ENCODE measurements around the gene TLCD5. TPM values are rescaled to one million over a fixed set of nuclear protein-coding genes. Genes with fewer than 3 reads are reported as not detected.

TLCD5 gene
- total and polyA plus RNA-seq, 2 donors (not counting 1 experiment from before 2014, with no cell fraction given) = 0.17 TPM; not detected in 1

GRCh38 chr11:120310870-120311269 is 14.2 kb upstream of the TLCD5 start:
- Histone ChIP-seq H3K9ac (ENCODE audit: low read length) (no peak overlapping the region), H2AFZ (ENCODE audit: insufficient read depth, low read depth, low read length, poor library complexity, severe bottlenecking) (no peak overlapping the region), H3K4me3 (ENCODE audit: control extremely low read depth in 1 of 5, extremely low read depth in 1 of 5, insufficient read depth in 1 of 5, low read depth in 2 of 5, low read length in 4 of 5) (no peak overlapping the region), H3K79me2 (ENCODE audit: control insufficient read depth, insufficient read depth, low read length) (no peaks in the 10 kb centered on the region), H3K4me2 (replicated peaks; ENCODE audit: low read depth, low read length, poor library complexity, severe bottlenecking) (no peak overlapping the region), H3K27ac (ENCODE audit: low read length in 2 of 2) (no peak overlapping the region), H3K36me3 (replicated peaks in 1 of 2; ENCODE audit: control extremely low read depth in 1 of 2, control insufficient read depth in 1 of 2, extremely low read depth in 1 of 2, insufficient read depth in 2 of 2, low read length in 1 of 2) (no peaks in the 10 kb centered on the region), H3K9me3 (ENCODE audit: control extremely low read depth in 1 of 3, control insufficient read depth in 2 of 3, insufficient read depth in 1 of 3, low read length in 2 of 3) (no peaks in the 10 kb centered on the region), H3K27me3 (replicated peaks in 1 of 4; ENCODE audit: control extremely low read depth in 1 of 4, control insufficient read depth in 3 of 4, insufficient read depth in 4 of 4, low read length in 3 of 4) (peaks cover 0 to 16% (median 7%) of the 10 kb centered on the region in 4 experiments), H3K4me1 (ENCODE audit: control insufficient read depth in 2 of 2, insufficient read depth in 2 of 2, low read length in 2 of 2) (no peaks in the 10 kb centered on the region), H4K20me1 (ENCODE audit: control insufficient read depth, insufficient read depth, low read length, poor library complexity, severe bottlenecking) (no peaks in the 10 kb centered on the region)
- CTCF ChIA-PET = interaction anchor here (1.5 kb wide), 1 partner anchor 8 kb away, joined by 3 read pairs; no protein-coding TSS in a partner anchor
- Mint-ChIP-seq H3K27ac (no peak overlapping the region), H3K27me3 (peaks cover 23% of the 10 kb centered on the region), H3K4me3 (no peak overlapping the region), H3K4me1 (no peaks in the 10 kb centered on the region), H3K9me3 (ENCODE audit: insufficient read depth) (no peaks in the 10 kb centered on the region)
- POLR2A ChIA-PET = no interaction called here
- TF ChIP-seq, protein P1, sequence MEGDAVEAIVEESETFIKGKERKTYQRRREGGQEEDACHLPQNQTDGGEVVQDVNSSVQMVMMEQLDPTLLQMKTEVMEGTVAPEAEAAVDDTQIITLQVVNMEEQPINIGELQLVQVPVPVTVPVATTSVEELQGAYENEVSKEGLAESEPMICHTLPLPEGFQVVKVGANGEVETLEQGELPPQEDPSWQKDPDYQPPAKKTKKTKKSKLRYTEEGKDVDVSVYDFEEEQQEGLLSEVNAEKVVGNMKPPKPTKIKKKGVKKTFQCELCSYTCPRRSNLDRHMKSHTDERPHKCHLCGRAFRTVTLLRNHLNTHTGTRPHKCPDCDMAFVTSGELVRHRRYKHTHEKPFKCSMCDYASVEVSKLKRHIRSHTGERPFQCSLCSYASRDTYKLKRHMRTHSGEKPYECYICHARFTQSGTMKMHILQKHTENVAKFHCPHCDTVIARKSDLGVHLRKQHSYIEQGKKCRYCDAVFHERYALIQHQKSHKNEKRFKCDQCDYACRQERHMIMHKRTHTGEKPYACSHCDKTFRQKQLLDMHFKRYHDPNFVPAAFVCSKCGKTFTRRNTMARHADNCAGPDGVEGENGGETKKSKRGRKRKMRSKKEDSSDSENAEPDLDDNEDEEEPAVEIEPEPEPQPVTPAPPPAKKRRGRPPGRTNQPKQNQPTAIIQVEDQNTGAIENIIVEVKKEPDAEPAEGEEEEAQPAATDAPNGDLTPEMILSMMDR (IDR thresholded peaks at IDR 0.05) = no peak
- no peak for TF ChIP-seq EZH2 (IDR thresholded peaks at IDR 0.05; ENCODE audit: borderline replicate concordance, insufficient read depth, low read depth, low read length, poor library complexity, severe bottlenecking)
- 86% methylated on average over 3 of the region's 3 CpGs for WGBS (ENCODE audit: insufficient coverage)
- DNase-seq (no peak), ATAC-seq (ENCODE audit: low read depth) (no peak)
- intact Hi-C loops (cut with micrococcal nuclease) = no loop called here

- no peaks in the 10 kb centered on the region for H4K20me1 ChIP-seq (ENCODE audit: control insufficient read depth, insufficient read depth, low read length, poor library complexity, severe bottlenecking)
- TF ChIP-seq, protein P1 (IDR thresholded peaks at IDR 0.05) = no peak
- TF ChIP-seq EZH2 (IDR thresholded peaks at IDR 0.05; ENCODE audit: borderline replicate concordance, insufficient read depth, low read depth, low read length, poor library complexity, severe bottlenecking) = no peak
- no peaks in the 10 kb centered on the region for H3K9me3 ChIP-seq (ENCODE audit: control extremely low read depth in 1 of 3, control insufficient read depth in 2 of 3, insufficient read depth in 1 of 3, low read length in 2 of 3)
- ATAC-seq (ENCODE audit: low read depth) = no peak
- POLR2A ChIA-PET = no interaction called here
- no peaks in the 10 kb centered on the region for H3K4me1 Mint-ChIP-seq
- no peak overlapping the region for H2AFZ ChIP-seq (ENCODE audit: insufficient read depth, low read depth, low read length, poor library complexity, severe bottlenecking)
- H3K4me3 ChIP-seq (ENCODE audit: control extremely low read depth in 1 of 5, extremely low read depth in 1 of 5, insufficient read depth in 1 of 5, low read depth in 2 of 5, low read length in 4 of 5) = no peak overlapping the region
- H3K27me3 Mint-ChIP-seq = peaks cover 34% of the 10 kb centered on the region
- H3K4me2 ChIP-seq (replicated peaks; ENCODE audit: low read depth, low read length, poor library complexity, severe bottlenecking) = no peak overlapping the region
- WGBS (ENCODE audit: insufficient coverage) = 80% methylated on average over 3 of the region's 3 CpGs
- no peaks in the 10 kb centered on the region for H3K4me1 ChIP-seq (ENCODE audit: control insufficient read depth in 2 of 2, insufficient read depth in 2 of 2, low read length in 2 of 2)
- peaks cover 0 to 17% (median 3%) of the 10 kb centered on the region in 4 experiments for H3K27me3 ChIP-seq (replicated peaks in 1 of 4; ENCODE audit: control extremely low read depth in 1 of 4, control insufficient read depth in 3 of 4, insufficient read depth in 4 of 4, low read length in 3 of 4)
- CTCF ChIA-PET = interaction anchor here (1.5 kb wide), 1 partner anchor 12 kb away, joined by 8 read pairs; no protein-coding TSS in a partner anchor
- no peak overlapping the region for H3K9ac ChIP-seq (ENCODE audit: low read length)
- intact Hi-C loops (cut with micrococcal nuclease) = no loop called here
- no peak for DNase-seq
- no peak overlapping the region for H3K27ac Mint-ChIP-seq
- no peak overlapping the region for H3K4me3 Mint-ChIP-seq
- no peaks in the 10 kb centered on the region for H3K79me2 ChIP-seq (ENCODE audit: control insufficient read depth, insufficient read depth, low read length)
- H3K36me3 ChIP-seq (replicated peaks in 1 of 2; ENCODE audit: control extremely low read depth in 1 of 2, control insufficient read depth in 1 of 2, extremely low read depth in 1 of 2, insufficient read depth in 2 of 2, low read length in 1 of 2) = no peaks in the 10 kb centered on the region
- H3K9me3 Mint-ChIP-seq (ENCODE audit: insufficient read depth) = no peaks in the 10 kb centered on the region
- no peak overlapping the region for H3K27ac ChIP-seq (ENCODE audit: low read length in 2 of 2)
These were observed 10.2 kb upstream of the TLCD5 start for GRCh38 chr11:120314861-120315260.

All from B cell (primary cell).